Neural cell (in vitro differentiated cells): Measurements from ENCODE around the gene AHCYL1. TPM values are rescaled to one million over a fixed set of nuclear protein-coding genes. Genes with fewer than 3 reads are reported as not detected.

Experiments
- H2AFZ ChIP-seq: fragments of 200-600, 300-800 bp; sonication (generic), shearing (Covaris generic); 2 replicates; pipeline ENCODE4 v1.6.0; 2014; ENCODE audit warnings: low read depth, mild to moderate bottlenecking, antibody characterized with exemption, low read length, moderate library complexity
- H3F3A ChIP-seq: fragments of 200-600 bp; shearing (Covaris generic); 2 replicates; pipeline ENCODE4 v1.6.1; 2016; ENCODE audit warnings: mild to moderate bottlenecking, moderate library complexity, mixed read lengths, antibody characterized with exemption, low read length; ENCODE audit not compliant: insufficient read depth, poor library complexity, severe bottlenecking
- H3K27ac ChIP-seq: fragments of 200-600, 300-800 bp; sonication (generic), shearing (Covaris generic); 2 replicates; pipeline ENCODE4 v1.5.1; 2014; ENCODE audit warnings: mild to moderate bottlenecking, low read length, moderate library complexity
- H3K27me3 ChIP-seq: fragments of 300-800, 200-600 bp; sonication (generic), shearing (Covaris generic); 2 replicates; pipeline ENCODE4 v1.6.0; 2014; ENCODE audit warnings: mild to moderate bottlenecking, low read depth, low read length, moderate library complexity; ENCODE audit not compliant: insufficient read depth
- H3K36me3 ChIP-seq: fragments of 300-800, 200-600 bp; sonication (generic), shearing (Covaris generic); 2 replicates; pipeline ENCODE4 v1.5.1; 2014; ENCODE audit warnings: mild to moderate bottlenecking, antibody characterized with exemption, low read length, moderate library complexity; ENCODE audit not compliant: insufficient read depth
- H3K4me2 ChIP-seq: fragments of 300-800, 200-600 bp; sonication (generic), shearing (Covaris generic); 2 replicates; pipeline ENCODE4 v1.6.0; 2014; ENCODE audit warnings: mild to moderate bottlenecking, low read length
- H3K4me3 ChIP-seq: fragments of 300-800, 200-600 bp; sonication (generic), shearing (Covaris generic); 2 replicates; pipeline ENCODE4 v1.5.1; 2014; ENCODE audit warnings: mild to moderate bottlenecking, low read length, moderate library complexity
- H3K79me2 ChIP-seq: fragments of 200-600 bp; shearing (Covaris generic); replicated peaks from 2 replicates; pipeline ENCODE4 v1.6.0; 2014; ENCODE audit warnings: mild to moderate bottlenecking, low read length, moderate library complexity; ENCODE audit not compliant: insufficient read depth
- H3K9ac ChIP-seq: fragments of 300-800, 200-600 bp; sonication (generic), shearing (Covaris generic); 2 replicates; pipeline ENCODE4 v1.6.1; 2016; ENCODE audit warnings: mild to moderate bottlenecking, low read length, mixed read lengths
- H3K9me2 ChIP-seq: fragments of 200-600 bp; shearing (Covaris generic); 2 replicates; pipeline ENCODE4 v1.6.1; 2016; ENCODE audit warnings: mild to moderate bottlenecking, low read length, mixed read lengths; ENCODE audit not compliant: insufficient read depth
- H3K9me3 ChIP-seq: fragments of 200-600, 300-800 bp; sonication (generic), shearing (Covaris generic); 2 replicates; pipeline ENCODE4 v1.6.1; 2016; ENCODE audit warnings: mild to moderate bottlenecking, mixed run types, low read length, moderate library complexity, mixed read lengths
- H4K20me1 ChIP-seq: fragments of 200-600 bp; shearing (Covaris generic); 2 replicates; pipeline ENCODE4 v1.6.1; 2016; ENCODE audit warnings: mild to moderate bottlenecking, mixed run types; ENCODE audit not compliant: insufficient read depth
- CTCF ChIP-seq: fragments of 450-650 bp; IDR thresholded peaks from 2 replicates; pipeline ENCODE4 v1.5.1; 2014; ENCODE audit warnings: antibody characterized with exemption, mild to moderate bottlenecking, moderate library complexity; ENCODE audit not compliant: poor library complexity, severe bottlenecking
- EP300 ChIP-seq: fragments of 450-650 bp; conservative IDR thresholded peaks from 2 replicates; pipeline ENCODE4 v1.6.1; 2014; ENCODE audit warnings: antibody characterized with exemption, mild to moderate bottlenecking, moderate library complexity; ENCODE audit not compliant: poor library complexity, severe bottlenecking
- EZH2 ChIP-seq: fragments of 200-600, 300-800 bp; shearing (Covaris generic), sonication (generic); IDR thresholded peaks from 2 replicates; pipeline ENCODE4 v1.6.1; 2014; ENCODE audit warnings: antibody characterized with exemption, low read length, borderline replicate concordance, mild to moderate bottlenecking; ENCODE audit not compliant: insufficient read depth, poor library complexity, severe bottlenecking
- MXI1 ChIP-seq: fragments of 450-650 bp; conservative IDR thresholded peaks from 2 replicates; pipeline ENCODE4 v1.6.1; 2014; ENCODE audit warnings: antibody characterized with exemption, mild to moderate bottlenecking; ENCODE audit not compliant: poor library complexity, severe bottlenecking
- POLR2AphosphoS5 ChIP-seq: IDR thresholded peaks from 2 replicates; pipeline ENCODE4 v1.6.1; 2012
- RAD21 ChIP-seq: fragments of 450-650 bp; conservative IDR thresholded peaks from 2 replicates; pipeline ENCODE4 v1.6.1; 2014; ENCODE audit warnings: antibody characterized with exemption, mild to moderate bottlenecking, moderate library complexity
- REST ChIP-seq: IDR thresholded peaks from 2 replicates; pipeline ENCODE4 v1.6.1; 2012; ENCODE audit warnings: borderline replicate concordance
- SMC3 ChIP-seq: fragments of 450-650 bp; conservative IDR thresholded peaks from 2 replicates; pipeline ENCODE4 v1.6.1; 2014; ENCODE audit warnings: antibody characterized with exemption, mild to moderate bottlenecking, moderate library complexity; ENCODE audit not compliant: poor library complexity
- TAF1 ChIP-seq: IDR thresholded peaks from 2 replicates; pipeline ENCODE4 v1.6.1; 2012; ENCODE audit warnings: low read depth
- polyA plus RNA-seq: library from polyadenylated mRNA; depleted of rRNA; stranded (reverse); fragments of >200 nt; gene quantifications from 2 replicates; pipeline ENCODE4 v1.2.3, GENCODE V29; 2014

Gene AHCYL1
- polyA plus RNA-seq, 1 donor from 2014 or later: 48.7 TPM

- Histone ChIP-seq H3K36me3 (peaks cover 4% of the 10 kb centered on the region), H3K9me3 (no peaks in the 10 kb centered on the region), H3K4me2 (no peak overlapping the region), H2AFZ (no peak overlapping the region), H3K27me3 (no peaks in the 10 kb centered on the region), H3K9ac (no peak overlapping the region), H3K27ac (no peak overlapping the region), H4K20me1 (no peaks in the 10 kb centered on the region), H3F3A (no peaks in the 10 kb centered on the region), H3K79me2 (no peaks in the 10 kb centered on the region), H3K9me2 (no peaks in the 10 kb centered on the region), H3K4me3 (no peak overlapping the region)
- TF ChIP-seq EP300: no peak
- no peak for TF ChIP-seq EZH2
- TF ChIP-seq CTCF: no peak
- TF ChIP-seq POLR2AphosphoS5: no peak
- TF ChIP-seq RAD21: no peak
- no peak for TF ChIP-seq REST
- no peak for TF ChIP-seq MXI1
- no peak for TF ChIP-seq TAF1
- TF ChIP-seq SMC3: no peak
Measured at GRCh38 chr1:110051262-110051648, 66.7 kb downstream of the AHCYL1 start.

- no peak overlapping the region for H3K4me2 ChIP-seq
- H3K9me2 ChIP-seq: no peaks in the 10 kb centered on the region
- no peaks in the 10 kb centered on the region for H3K27me3 ChIP-seq
- no peak overlapping the region for H3K4me3 ChIP-seq
- H3K79me2 ChIP-seq: no peaks in the 10 kb centered on the region
- no peak overlapping the region for H2AFZ ChIP-seq
- no peak overlapping the region for H3K9ac ChIP-seq
- H3K9me3 ChIP-seq: no peaks in the 10 kb centered on the region
- no peaks in the 10 kb centered on the region for H4K20me1 ChIP-seq
- H3K27ac ChIP-seq: no peak overlapping the region
- H3F3A ChIP-seq: no peaks in the 10 kb centered on the region
- H3K36me3 ChIP-seq: peaks cover 4% of the 10 kb centered on the region
- TF ChIP-seq CTCF (peak; percentile 96), TAF1 (no peak), EP300 (no peak), POLR2AphosphoS5 (no peak), REST (no peak), MXI1 (no peak), RAD21 (peak; percentile 96), SMC3 (peak; percentile 97), EZH2 (no peak)
Measured at GRCh38 chr1:110053552-110054428, 69.2 kb downstream of the AHCYL1 start.
